ENCODE results near the gene KIAA0930. TPM values are rescaled to one million over a fixed set of nuclear protein-coding genes. Genes with fewer than 3 reads are reported as not detected.
"Not testable (repeated sequence)": the region's sequence is repeated elsewhere in the genome, so short reads cannot be mapped to it uniquely, and the experiment has no call there.

Gene KIAA0930
- total RNA-seq, 3 donors from 2014 or later, result 29.4 to 45.3 (median 35.1) TPM

DNA sequence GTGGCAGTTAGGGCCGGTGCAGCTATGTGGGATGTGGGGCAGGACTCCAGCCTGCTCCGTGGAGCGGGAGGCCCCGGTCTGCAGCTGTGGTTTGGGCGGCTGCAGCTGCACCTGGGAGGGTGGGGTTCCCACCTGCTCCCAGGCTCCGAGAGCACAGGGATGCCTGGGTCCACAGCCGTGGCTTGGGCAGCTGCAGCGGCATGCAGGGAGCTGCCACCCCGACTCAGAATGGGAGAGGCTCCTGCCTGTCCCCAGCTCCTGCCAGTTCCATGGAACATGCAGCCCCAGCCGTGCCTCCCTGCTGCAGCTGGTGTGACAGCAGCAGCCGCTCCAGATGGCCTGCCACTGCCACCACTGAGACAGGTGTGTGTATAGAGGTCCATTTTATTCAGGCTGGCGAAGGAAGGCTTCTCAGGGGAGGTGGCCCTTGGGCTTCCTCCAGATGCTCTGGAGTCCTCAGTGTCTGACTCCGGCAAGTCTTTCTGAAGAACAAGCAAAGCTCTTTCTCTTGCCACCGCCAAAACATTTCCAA, 22.3 kb upstream of the KIAA0930 start:
- H3K36me3 ChIP-seq, result no peaks in the 10 kb centered on the region
- intact Hi-C loops (cut with DNase I; ENCODE audit: low total_unique reads), result no loop called here
- no peaks in the 10 kb centered on the region for H3K9me3 ChIP-seq
- H3K4me1 ChIP-seq, result no peaks in the 10 kb centered on the region
- TF ChIP-seq POLR2AphosphoS5 (IDR thresholded peaks at IDR 0.05), result no peak
- no peak for DNase-seq (ENCODE audit: low spot score in 2 of 2)
- no peaks in the 10 kb centered on the region for H3K27me3 ChIP-seq
- no peak overlapping the region for H3K4me3 ChIP-seq
- peak overlapping the region in 1 of 2 donors; percentile 56 for H3K27ac ChIP-seq

DNA sequence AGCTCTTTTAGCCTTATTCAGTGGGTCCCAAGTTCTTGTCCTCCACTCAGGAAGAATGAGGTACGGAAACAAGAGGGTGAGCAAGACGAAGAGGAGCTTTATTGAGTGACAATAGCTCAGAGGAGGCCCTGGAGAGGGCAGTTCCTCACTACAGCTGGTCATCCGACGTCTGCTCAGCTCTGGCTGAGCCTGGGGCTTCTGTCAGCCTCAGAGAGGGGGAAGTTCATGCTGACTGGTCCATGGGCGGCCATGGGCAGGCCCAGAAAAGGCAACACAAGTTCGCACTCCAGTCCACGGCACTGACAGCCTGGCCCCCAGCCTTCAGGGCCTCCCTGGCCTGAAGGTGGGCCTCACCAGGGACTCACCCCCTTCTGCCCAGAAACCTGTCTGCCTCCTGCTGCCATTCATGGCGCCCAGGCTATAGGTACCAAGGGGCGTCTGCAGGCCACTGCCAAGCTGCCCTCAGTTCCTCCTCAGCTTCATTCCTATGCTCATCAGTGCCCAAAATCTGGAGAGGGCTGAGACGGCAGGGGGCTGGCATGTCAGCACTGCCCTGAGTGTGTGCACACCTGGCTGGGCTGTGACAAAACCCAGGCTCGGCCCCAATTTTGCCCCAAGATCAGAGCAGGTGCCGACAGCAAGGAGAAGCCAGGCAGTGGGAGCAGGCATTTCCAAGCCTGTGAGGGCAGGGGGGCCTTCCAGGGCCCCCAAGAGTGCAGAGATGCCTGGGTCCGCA, 21.7 kb upstream of the KIAA0930 start:
- H3K27me3 ChIP-seq, result no peaks in the 10 kb centered on the region
- TF ChIP-seq, protein P1, sequence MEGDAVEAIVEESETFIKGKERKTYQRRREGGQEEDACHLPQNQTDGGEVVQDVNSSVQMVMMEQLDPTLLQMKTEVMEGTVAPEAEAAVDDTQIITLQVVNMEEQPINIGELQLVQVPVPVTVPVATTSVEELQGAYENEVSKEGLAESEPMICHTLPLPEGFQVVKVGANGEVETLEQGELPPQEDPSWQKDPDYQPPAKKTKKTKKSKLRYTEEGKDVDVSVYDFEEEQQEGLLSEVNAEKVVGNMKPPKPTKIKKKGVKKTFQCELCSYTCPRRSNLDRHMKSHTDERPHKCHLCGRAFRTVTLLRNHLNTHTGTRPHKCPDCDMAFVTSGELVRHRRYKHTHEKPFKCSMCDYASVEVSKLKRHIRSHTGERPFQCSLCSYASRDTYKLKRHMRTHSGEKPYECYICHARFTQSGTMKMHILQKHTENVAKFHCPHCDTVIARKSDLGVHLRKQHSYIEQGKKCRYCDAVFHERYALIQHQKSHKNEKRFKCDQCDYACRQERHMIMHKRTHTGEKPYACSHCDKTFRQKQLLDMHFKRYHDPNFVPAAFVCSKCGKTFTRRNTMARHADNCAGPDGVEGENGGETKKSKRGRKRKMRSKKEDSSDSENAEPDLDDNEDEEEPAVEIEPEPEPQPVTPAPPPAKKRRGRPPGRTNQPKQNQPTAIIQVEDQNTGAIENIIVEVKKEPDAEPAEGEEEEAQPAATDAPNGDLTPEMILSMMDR (IDR thresholded peaks at IDR 0.05), result no peak
- TF ChIP-seq POLR2AphosphoS5 (IDR thresholded peaks at IDR 0.05), result no peak
- TF ChIP-seq POLR2A (IDR thresholded peaks at IDR 0.05), result no peak
- H3K36me3 ChIP-seq, result no peaks in the 10 kb centered on the region
- H3K4me1 ChIP-seq, result no peaks in the 10 kb centered on the region
- no peak overlapping the region for H3K4me3 ChIP-seq
- no peak overlapping the region for H3K27ac ChIP-seq
- intact Hi-C loops (cut with DNase I; ENCODE audit: low total_unique reads), result no loop called here
- H3K9me3 ChIP-seq, result no peaks in the 10 kb centered on the region
- no peak for DNase-seq (ENCODE audit: low spot score in 2 of 2)

DNA sequence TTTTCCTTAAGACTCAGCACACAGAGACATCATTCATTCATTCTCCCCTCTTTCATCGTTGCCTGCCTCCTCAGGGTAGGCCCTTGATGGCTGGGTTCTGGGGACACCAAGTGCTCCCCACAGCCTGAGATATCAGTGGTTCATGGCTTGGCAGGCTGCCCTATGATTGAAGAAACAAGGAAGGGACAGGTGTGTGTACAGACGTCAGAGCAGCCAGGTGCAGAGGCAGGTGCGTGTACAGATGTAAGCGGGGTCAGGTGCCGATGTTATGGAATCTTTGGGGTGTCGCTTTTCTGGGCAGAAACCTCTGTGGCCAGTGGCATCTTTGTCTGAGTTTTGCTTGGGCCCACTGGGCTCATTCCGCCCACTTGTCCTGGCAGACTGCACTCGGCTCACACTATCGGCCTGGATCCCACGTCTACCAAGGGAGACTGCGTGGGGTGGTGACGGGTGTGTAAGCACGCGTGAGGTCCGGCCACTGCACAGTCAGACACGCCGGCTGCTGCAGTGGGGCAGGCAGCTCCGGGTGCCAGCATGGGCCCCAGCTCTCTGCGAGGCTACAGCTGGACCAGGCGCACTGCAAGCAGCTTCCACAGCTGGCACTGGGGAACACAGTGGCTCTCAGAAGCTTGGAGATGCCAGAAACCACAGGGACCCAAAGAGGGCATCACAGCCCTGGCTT, 20.9 kb upstream of the KIAA0930 start:
- no peak for DNase-seq (ENCODE audit: low spot score in 2 of 2)
- TF ChIP-seq POLR2A (IDR thresholded peaks at IDR 0.05) (no peak), POLR2AphosphoS5 (IDR thresholded peaks at IDR 0.05) (no peak)
- TF ChIP-seq, protein P1 (IDR thresholded peaks at IDR 0.05), result no peak
- Histone ChIP-seq H3K9me3 (no peaks in the 10 kb centered on the region), H3K4me1 (no peaks in the 10 kb centered on the region), H3K4me3 (no peak overlapping the region), H3K27me3 (no peaks in the 10 kb centered on the region), H3K27ac (no peak overlapping the region), H3K36me3 (no peaks in the 10 kb centered on the region)
- intact Hi-C loops (cut with DNase I; ENCODE audit: low total_unique reads), result no loop called here

DNA sequence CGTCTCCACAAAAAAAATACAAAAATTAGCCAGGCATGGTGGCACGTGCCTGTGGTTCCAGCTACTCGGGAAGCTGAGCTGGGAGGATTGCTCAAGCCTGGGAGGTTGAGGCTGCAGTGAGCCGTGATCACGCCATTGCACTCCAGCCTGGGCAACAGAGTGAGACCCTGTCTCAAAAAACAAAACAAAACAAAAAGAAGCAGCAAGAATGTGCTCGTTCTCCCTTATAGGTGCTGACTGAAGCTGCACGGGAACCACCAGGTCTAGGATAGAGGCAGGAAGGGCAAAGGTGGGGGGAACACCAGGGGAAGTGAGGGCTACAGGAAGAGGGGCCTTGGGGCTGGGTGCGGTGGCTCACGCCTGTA, 19.7 kb upstream of the KIAA0930 start:
- H3K4me1 ChIP-seq; H3K4me3 ChIP-seq; H3K9me3 ChIP-seq; H3K27ac ChIP-seq; H3K27me3 ChIP-seq; DNase-seq (ENCODE audit: low spot score in 2 of 2); H3K36me3 ChIP-seq; intact Hi-C loops (cut with DNase I; ENCODE audit: low total_unique reads): not testable (repeated sequence)

DNA sequence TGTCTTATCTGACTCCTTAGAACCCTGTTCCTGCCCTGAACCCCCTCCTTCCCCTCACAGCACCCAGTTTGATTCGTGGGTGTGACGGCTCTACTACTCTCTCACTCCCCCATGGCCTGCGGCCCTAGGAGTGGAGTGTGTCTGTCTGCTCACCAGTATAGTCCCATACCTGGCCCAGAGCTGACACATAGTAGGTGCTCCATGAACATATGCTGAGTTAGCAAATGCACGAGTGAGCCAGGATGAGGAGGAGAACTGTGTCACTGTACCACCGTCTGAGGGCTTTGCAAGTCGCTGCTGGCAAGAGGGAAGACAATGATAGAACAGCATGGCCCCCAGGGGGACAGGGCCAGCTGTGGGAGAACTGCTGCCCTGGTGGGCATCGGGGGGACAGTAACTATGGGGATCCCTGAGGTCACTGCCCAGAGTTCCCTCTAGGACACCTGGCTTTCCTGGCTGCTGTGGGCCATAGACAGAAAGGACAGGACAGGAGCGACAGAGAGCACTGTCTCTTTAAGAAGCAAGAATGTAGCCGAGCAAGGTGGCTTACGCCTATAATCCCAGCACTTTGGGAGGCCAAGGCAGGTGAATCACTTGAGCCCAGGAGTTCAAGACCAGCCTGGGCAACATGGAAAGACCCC, 19.2 kb upstream of the KIAA0930 start:
- H3K9me3 ChIP-seq, result no peaks in the 10 kb centered on the region
- no peaks in the 10 kb centered on the region for H3K36me3 ChIP-seq
- TF ChIP-seq, protein P1 (IDR thresholded peaks at IDR 0.05), result no peak
- no peak for TF ChIP-seq POLR2AphosphoS5 (IDR thresholded peaks at IDR 0.05)
- TF ChIP-seq POLR2A (IDR thresholded peaks at IDR 0.05), result no peak
- H3K4me3 ChIP-seq, result no peak overlapping the region
- no peaks in the 10 kb centered on the region for H3K27me3 ChIP-seq
- intact Hi-C loops (cut with DNase I; ENCODE audit: low total_unique reads), result no loop called here
- H3K27ac ChIP-seq, result no peak overlapping the region
- no peak for DNase-seq (ENCODE audit: low spot score in 2 of 2)
- no peaks in the 10 kb centered on the region for H3K4me1 ChIP-seq

DNA sequence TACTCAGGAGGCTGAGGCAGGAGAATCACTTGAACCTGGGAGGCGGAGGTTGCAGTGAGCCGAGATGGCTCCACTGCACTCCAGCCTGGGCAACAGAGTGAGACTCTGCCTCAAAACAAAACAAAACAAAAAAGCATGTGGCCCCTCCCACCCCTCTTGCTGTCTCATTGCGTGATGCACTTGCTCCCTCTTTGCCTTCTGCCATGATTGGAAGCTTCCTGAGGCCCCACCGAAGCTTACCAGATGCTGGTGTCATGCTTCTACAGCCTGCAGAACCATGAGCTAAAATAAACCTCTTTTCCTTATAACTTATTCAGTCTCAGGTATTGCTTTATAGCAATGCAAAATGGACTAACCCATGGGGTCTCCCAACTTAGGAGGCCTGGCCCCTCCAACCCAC, 17.2 kb upstream of the KIAA0930 start:
- H3K4me1 ChIP-seq; H3K9me3 ChIP-seq; H3K4me3 ChIP-seq; DNase-seq (ENCODE audit: low spot score in 2 of 2); H3K27ac ChIP-seq; intact Hi-C loops (cut with DNase I; ENCODE audit: low total_unique reads); H3K36me3 ChIP-seq; H3K27me3 ChIP-seq: not testable (repeated sequence)

Data from breast epithelium (tissue), 4 donors.